Heart left ventricle (tissue), 16 donors: Measurements from ENCODE around the gene SUFU. TPM values are rescaled to one million over a fixed set of nuclear protein-coding genes. Genes with fewer than 3 reads are reported as not detected.

Experiments
- ATAC-seq, 4 donors: fragments of 200-7000 bp; cut with Tn5 transposase; one replicate each; pipeline ENCODE4 v1.9.1; 2020 to 2022; ENCODE audit warnings: moderate library complexity in 4 of 4, mild to moderate bottlenecking in 3 of 4, moderate number of reproducible peaks in 1 of 4
- DNase-seq, 5 donors: peaks; one replicate each; pipeline ENCODE4 v3.0.0-alpha.2; 2020
- H3K27ac ChIP-seq, 12 donors: fragments of 200-600 bp; sonication (generic) in 4 of 12; one replicate each; pipeline versions ENCODE4 v1.5.0 to v1.8.0; 2016 to 2022; ENCODE audit warnings: mild to moderate bottlenecking in 2 of 12
- H3K27me3 ChIP-seq, 9 donors: fragments of 200-600 bp; sonication (generic) in 2 of 9; one replicate each; pipeline versions ENCODE4 v1.5.1 to v1.8.0; 2016 to 2022; ENCODE audit warnings: mild to moderate bottlenecking in 3 of 9
- H3K36me3 ChIP-seq, 9 donors: fragments of 200-600 bp; sonication (generic) in 2 of 9; one replicate each; pipeline versions ENCODE4 v1.5.0 to v1.8.0; 2018 to 2022; ENCODE audit warnings: mild to moderate bottlenecking in 2 of 9
- H3K4me1 ChIP-seq, 12 donors: fragments of 200-600 bp; sonication (generic) in 4 of 12; one replicate each; pipeline versions ENCODE4 v1.5.0 to v1.8.0; 2016 to 2022; ENCODE audit warnings: mild to moderate bottlenecking in 3 of 12
- H3K4me3 ChIP-seq, 12 donors: fragments of 200-600 bp; sonication (generic) in 4 of 12; one replicate each; pipeline versions ENCODE4 v1.5.0 to v1.8.0; 2017 to 2022; ENCODE audit warnings: mild to moderate bottlenecking in 9 of 12, moderate library complexity in 4 of 12
- H3K9me3 ChIP-seq, 12 donors: fragments of 200-600 bp; sonication (generic) in 4 of 12; one replicate each; pipeline versions ENCODE4 v1.5.0 to v1.8.0; 2016 to 2022; ENCODE audit warnings: mild to moderate bottlenecking in 1 of 12
- CTCF ChIP-seq, 12 donors: fragments of 200-600 bp; sonication (generic) in 4 of 12; IDR thresholded peaks; one replicate each; pipeline versions ENCODE4 v1.5.0 to v1.8.0; 2018 to 2022; ENCODE audit warnings: antibody characterized with exemption in 12 of 12, mild to moderate bottlenecking in 5 of 12
- POLR2A ChIP-seq, 2 donors: fragments of 450-650 bp; IDR thresholded peaks; one replicate each; pipeline ENCODE4 v1.6.1; 2017; ENCODE audit warnings: antibody characterized with exemption in 2 of 2, mild to moderate bottlenecking in 2 of 2, moderate library complexity in 2 of 2
- WGBS, 4 donors: extraction: QIAGEN DNeasy Blood & Tissue Kit in 2 of 4; methylation state at CpG; one replicate each; pipeline versions ENCODE4 v1.1.5 to v1.1.7; 2013 to 2018; 5-methylcytosine and 5-hydroxymethylcytosine counted together
- intact Hi-C, 10 donors: fragments of 100-400 bp; cut with DNase I; formaldehyde crosslinking; loops; one replicate each; pipeline versions ENCODE4 v1.11.1 to v1.14.2; 2022
- polyA plus RNA-seq, 2 donors: library from polyadenylated mRNA; stranded (reverse); fragments of 200-250 nt; gene quantifications; one replicate each; pipeline ENCODE4 v1.2.3, GENCODE V29; 2013
- total RNA-seq, 9 donors: library from RNA; depleted of rRNA in 2 of 9; stranded (reverse); fragments of >200 nt in 2 of 9; fragmentation: NEBNext Ultra II Directional in 3 of 9; extraction: Animal tissue kit (Norgen Biotek cat#: 25700) in 3 of 9; gene quantifications; one replicate each; pipeline versions ENCODE4 v1.1.0 to v1.2.4, GENCODE V29; 2016 to 2023
- donor health status: ischemic (EF 13 %, LVEDD 7.1; RV severe dilation, severe dysfunction).
- donor health status: healthy with polysubstance abuse.
- donor health status: DM: no; HTN: yes; CAD: no.
- donor health status: DM: no; HTN: no; CAD: no.
- donor health status: ischemic (EF 25% LVEDD 6.9; RV normal size, moderate dysfunction).
- donor health status: ischemic (EF 25% LVEDD 5.7; RV mildly dilated, moderate dysfunction).
- donor health status: healthy.
- donor health status: DM: yes; HTN: yes; CAD: no.
- donor health status: ischemic (EF 35%, LVEDD 5.7; RV mildly dilated, moderate dysfunction).
- donor health status: nonischemic (EF 11% LVEDD 7.7; RV severe dilation, severe dysfunction).
- donor health status: DM: yes; HTN: yes; CAD: no.
- donor health status: PGD.
- donor health status: ischemic (EF 29% LVEDD 5.4; RV normal size, mild dysfunction).
- donor health status: nonischemic (EF 23%, LVEDD 6.1; RV moderate dilation, normal function).

The SUFU gene
- total and polyA plus RNA-seq, 11 donors, result 3.7 to 12.7 (median 7.5) TPM

- no peak overlapping the region for H3K4me3 ChIP-seq
- no peaks in the 10 kb centered on the region for H3K36me3 ChIP-seq
- no peak for DNase-seq
- intact Hi-C loops, result loop anchor here in 1 of 10 donors (5.0 kb wide), 1 partner anchor 41 kb away; the partner anchor contains the start of genes ARL3 and SFXN2
- no peaks in the 10 kb centered on the region for H3K9me3 ChIP-seq
- peaks cover 11 to 73% (median 47%) of the 10 kb centered on the region in 12 donors for H3K4me1 ChIP-seq
- no peaks in the 10 kb centered on the region for H3K27me3 ChIP-seq
- peak overlapping the region in 1 of 12 donors; percentile 80 for H3K27ac ChIP-seq
- ATAC-seq, result peak in 1 of 4 donors; percentile 3
- no peak for TF ChIP-seq POLR2A (IDR thresholded peaks at IDR 0.05)
- TF ChIP-seq CTCF (IDR thresholded peaks at IDR 0.05), result no peak
- WGBS, 4 donors, result 48 to 60% (median 55%) methylated on average over 6 of the region's 6 CpGs
Observed at GRCh38 chr10:102670871-102671434, 167.2 kb downstream of the SUFU start.

GRCh38 chr10:102673236-102673818 is 169.6 kb downstream of the SUFU start:
- H3K36me3 ChIP-seq, result no peaks in the 10 kb centered on the region
- 50 to 66% (median 61%) methylated on average over 13 of the region's 13 CpGs for WGBS, 4 donors
- no peaks in the 10 kb centered on the region for H3K27me3 ChIP-seq
- peak overlapping the region in 9 of 12 donors; percentile 26 to 47 (median 41) for H3K4me3 ChIP-seq
- H3K4me1 ChIP-seq, result peaks cover 11 to 91% (median 67%) of the 10 kb centered on the region in 12 donors
- peak overlapping the region; percentile 71 to 90 (median 84) for H3K27ac ChIP-seq
- no peaks in the 10 kb centered on the region for H3K9me3 ChIP-seq
- no peak for TF ChIP-seq POLR2A (IDR thresholded peaks at IDR 0.05)
- no peak for TF ChIP-seq CTCF (IDR thresholded peaks at IDR 0.05)
- DNase-seq, result no peak
- intact Hi-C loops, result loop anchor here in 1 of 10 donors (5.0 kb wide), 1 partner anchor 39 kb away; the partner anchor contains the start of genes ARL3 and SFXN2
- ATAC-seq, result no peak

GRCh38 chr10:102673819-102674511 is 170.2 kb downstream of the SUFU start:
- intact Hi-C loops, result loop anchor here in 3 of 10 donors (2.0 to 5.0 kb wide), 3 partner anchors 27 to 38 kb away; partner anchors contain the start of genes ARL3 (in 1 of the 3), SFXN2 (in 1 of the 3) and TRIM8 (in 1 of the 3)
- Histone ChIP-seq H3K4me1 (peaks cover 11 to 91% (median 69%) of the 10 kb centered on the region in 12 donors), H3K36me3 (no peaks in the 10 kb centered on the region), H3K9me3 (no peaks in the 10 kb centered on the region), H3K27ac (peak overlapping the region; percentile 71 to 90 (median 84)), H3K27me3 (no peaks in the 10 kb centered on the region), H3K4me3 (peak overlapping the region in 10 of 12 donors; percentile 21 to 47 (median 40))
- WGBS, 4 donors, result 3 to 5% (median 3%) methylated on average over 18 to 19 of the region's 19 CpGs
- DNase-seq (peak; percentile 69 to 86 (median 82)), ATAC-seq (peak; percentile 55 to 77 (median 74))
- peak in 1 of 2 donors; percentile 31 for TF ChIP-seq POLR2A (IDR thresholded peaks at IDR 0.05)
- no peak for TF ChIP-seq CTCF (IDR thresholded peaks at IDR 0.05)
